HG03565 (cell line): Measurements from ENCODE around the gene GPR87.

Experiments
- ATAC-seq: cut with Tn5 transposase; IDR thresholded peaks from one replicate; pipeline ENCODE4 v1.9.1; 2021; ENCODE audit warnings: mild to moderate bottlenecking, moderate library complexity; ENCODE audit not compliant: unreplicated experiment

GPR87 gene

GRCh38 chr3:151318313-151318712 lies 1.7 kb upstream of the GPR87 start:
- ATAC-seq: no peak

DNA sequence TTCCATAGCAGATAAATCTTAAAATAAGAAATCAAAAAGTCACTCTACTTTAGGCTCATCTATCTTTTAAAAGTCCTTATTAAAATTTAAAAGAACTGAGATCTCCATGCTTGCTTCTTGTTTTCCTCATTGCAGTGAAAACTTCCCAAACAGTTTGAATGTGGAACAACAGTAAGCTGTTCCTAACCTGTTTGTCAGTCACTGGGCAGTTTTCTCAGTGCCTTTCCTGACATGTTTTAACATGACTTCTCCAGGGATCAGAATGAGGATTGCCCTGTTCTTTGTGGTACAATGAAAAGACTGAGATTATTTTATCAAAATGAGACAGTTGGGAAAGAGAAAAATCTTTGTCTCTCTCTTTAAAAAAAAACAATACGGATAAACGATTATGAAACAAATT lies 774 bp downstream of the GPR87 start:
- ATAC-seq: no peak

GRCh38 chr3:151315136-151315535 lies 1.5 kb downstream of the GPR87 start:
- no peak for ATAC-seq

- no peak for ATAC-seq
Measured at GRCh38 chr3:151314593-151314992, 2.0 kb downstream of the GPR87 start.

- ATAC-seq: no peak
Measured at GRCh38 chr3:151314137-151314536, 2.5 kb downstream of the GPR87 start.

- no peak for ATAC-seq
Measured at GRCh38 chr3:151312972-151313371, 3.6 kb downstream of the GPR87 start.

DNA sequence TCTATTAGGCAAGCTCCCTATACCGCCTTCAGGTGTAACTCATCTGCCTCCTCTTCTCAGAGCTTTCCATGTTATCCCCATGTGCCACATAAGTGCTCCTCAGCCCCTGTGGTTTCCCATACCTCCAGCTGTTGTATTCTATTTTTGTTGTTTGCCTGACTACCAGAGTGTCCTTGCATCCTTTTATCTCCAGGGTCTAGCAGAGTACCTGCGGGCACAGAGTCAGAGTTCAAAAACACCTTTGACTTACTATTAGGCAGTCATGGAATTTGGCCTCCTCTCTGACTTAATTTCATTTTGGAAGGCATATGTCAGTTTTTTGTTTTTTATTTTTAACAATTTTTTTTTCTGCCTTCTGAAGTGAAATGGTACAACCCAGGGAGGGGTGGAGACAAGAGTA lies 7.1 kb downstream of the GPR87 start:
- no peak for ATAC-seq

DNA sequence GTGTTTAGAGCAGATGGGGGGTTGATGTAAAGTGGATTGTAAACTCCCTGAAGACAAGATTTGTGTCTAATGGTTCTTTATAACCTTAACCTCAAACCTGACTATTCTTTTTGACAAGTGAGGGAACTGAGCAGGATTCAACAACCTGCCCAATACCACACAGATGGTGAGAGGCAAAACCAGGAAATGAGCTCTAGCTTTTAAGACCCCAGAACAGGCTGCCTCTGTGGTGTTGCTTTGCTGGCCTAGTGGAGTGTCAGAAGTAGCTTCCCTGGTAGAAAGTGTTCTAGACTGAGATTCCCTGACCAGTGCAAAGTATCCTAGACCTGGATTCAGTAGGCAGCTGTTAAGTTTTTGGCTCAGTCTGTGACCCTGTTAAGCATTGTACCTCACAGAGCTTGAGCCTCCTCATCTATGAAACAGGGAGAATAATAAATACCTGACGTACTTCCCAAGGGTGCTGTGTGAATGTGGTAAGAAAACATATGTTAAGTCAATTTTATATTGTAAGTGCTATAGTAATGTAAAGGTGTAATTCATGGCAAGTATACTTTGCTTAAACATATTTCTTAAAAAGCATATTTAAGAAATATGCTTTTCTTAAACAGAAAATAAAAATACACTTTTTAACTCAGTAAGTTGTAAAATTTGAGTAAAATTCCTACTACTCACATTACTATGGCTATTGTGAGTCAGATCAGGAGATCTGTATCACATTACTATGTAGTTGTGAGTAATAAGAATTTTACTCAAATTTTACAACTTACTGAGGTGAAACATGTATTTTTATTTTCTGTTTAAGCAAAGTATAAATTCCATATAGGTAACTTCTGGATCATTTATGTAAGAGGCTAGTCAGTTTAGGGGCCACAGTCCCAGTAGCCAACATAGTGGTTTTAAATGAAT lies 8.8 kb downstream of the GPR87 start:
- no peak for ATAC-seq

- no peak for ATAC-seq
Measured at GRCh38 chr3:151307131-151307530, 9.5 kb downstream of the GPR87 start.

DNA sequence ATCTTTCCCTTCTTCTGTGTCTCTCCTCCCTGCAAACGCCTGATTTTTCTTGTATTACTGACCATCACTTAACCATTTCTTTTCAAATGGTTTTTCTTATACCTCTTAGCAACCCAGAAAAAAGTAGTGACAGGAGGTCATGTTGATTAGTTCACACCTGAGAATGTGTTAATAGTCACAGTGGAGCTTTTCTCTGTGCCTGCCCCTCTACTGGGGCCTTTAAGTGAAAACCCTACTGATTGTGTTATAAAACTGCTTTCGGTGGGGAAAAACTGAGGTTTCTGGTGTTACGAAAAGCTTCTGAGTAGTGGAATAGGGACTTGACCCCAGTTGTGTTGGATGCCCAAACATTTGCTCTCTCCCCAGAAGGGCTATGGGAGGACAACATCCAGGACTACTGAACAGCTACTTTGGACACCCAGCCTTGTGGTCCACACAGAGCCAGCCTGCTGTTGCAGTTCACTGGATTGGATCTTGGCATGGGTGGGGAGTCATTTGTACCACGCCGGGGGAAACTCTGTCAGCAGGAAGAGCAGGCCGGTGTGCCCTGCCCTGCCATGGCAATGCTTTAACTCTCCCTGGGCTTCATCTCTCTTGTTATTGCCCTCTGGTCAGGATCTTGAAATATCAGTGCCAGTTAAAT lies 10.3 kb downstream of the GPR87 start:
- no peak for ATAC-seq

GRCh38 chr3:151305775-151306151 lies 10.9 kb downstream of the GPR87 start:
- no peak for ATAC-seq

DNA sequence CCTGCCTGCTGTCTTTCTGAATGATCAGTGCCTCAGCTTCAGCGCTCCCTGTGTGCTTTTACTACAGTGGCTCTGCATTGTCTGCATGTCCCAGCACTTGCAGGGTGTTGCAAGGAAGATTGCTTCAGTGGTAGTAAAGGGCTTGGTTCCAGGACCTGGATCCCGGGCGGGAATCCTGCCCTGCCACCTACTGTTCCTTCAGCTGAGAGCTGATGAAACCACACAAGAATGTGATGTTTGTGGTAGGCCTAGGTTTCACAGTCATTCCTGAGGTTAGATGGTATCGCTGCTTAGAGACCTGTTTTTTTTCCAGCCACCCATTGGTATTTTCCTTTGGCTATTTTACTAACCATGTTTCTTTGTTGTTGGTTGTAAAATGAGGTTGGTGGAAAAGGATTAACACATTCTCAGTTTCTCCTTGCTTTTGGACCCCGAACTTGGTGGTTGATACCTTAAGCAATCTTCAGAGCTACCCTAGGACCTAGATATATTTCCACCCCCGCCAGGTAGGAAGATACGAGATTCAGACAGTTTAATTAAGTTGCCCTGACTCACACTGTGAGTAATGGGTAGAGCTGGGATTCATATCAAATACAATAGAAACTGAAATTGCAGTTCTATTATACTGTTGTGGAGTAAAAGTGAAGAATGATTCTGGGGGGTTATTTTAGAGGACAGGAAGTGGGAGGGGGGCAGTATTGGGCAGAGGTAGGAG lies 11.4 kb downstream of the GPR87 start:
- no peak for ATAC-seq

DNA sequence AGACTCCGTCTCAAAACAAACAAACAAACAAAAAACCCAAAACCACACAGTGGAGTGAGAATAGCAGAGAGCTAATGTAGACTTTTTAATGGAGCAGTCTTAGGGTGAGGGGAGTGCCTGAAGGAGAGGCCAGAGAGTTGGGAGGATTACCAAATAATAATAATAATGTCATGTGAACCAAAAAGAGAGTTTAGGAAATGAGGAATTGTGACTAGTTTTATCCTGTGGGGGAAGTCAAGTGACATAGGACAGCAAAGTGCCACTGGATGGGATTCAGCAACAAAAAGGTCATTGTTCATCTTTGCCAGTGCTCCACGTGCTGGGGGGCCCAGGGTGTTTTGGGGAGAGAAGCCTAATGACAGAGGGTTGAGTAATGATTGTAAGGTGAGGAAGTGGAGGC lies 12.9 kb downstream of the GPR87 start:
- no peak for ATAC-seq

DNA sequence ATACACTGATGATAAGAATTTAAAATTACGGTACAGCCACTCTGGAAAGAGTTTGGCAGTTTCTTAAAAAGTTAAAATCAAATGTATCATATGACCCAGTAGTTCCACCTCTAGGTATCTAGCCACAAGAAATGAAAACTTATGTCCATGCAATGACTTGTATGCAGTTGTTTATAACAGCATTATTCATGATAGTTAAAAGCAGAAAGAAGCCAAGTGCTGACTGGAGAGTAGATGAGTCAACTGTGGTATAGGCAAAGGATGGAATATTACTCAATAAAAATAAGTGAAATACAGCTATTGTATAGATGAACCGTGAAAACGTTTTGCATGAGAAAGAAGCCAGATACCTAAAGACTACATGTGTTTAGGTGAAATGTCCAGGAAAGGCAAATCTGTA lies 14.8 kb downstream of the GPR87 start:
- no peak for ATAC-seq

- ATAC-seq: no peak
Measured at GRCh38 chr3:151300539-151300938, 16.1 kb downstream of the GPR87 start.

- no peak for ATAC-seq
Measured at GRCh38 chr3:151299006-151299405, 17.6 kb downstream of the GPR87 start.

DNA sequence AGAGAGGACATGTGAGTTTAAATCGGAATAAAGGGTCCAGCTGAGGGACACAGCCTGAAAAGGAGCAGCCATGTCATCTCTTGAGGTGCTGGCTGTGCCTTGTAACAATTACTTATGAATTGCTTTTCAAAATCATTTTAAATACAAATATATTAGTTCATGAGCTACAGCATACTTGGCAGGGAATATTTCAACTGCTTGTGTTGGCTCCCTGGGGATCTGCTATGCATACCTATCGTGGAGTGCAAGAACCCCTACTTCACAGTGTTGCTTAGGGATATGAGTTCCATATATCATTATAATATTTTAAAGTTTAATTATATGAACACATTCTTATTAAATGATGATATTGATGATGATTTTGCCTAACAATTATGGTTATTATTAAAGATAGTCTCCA lies 19.2 kb downstream of the GPR87 start:
- ATAC-seq: no peak

GRCh38 chr3:151296226-151296625 lies 20.4 kb downstream of the GPR87 start:
- no peak for ATAC-seq

GRCh38 chr3:151293127-151293526 lies 23.5 kb downstream of the GPR87 start:
- no peak for ATAC-seq

- no peak for ATAC-seq
Measured at GRCh38 chr3:151290673-151291072, 25.9 kb downstream of the GPR87 start.

DNA sequence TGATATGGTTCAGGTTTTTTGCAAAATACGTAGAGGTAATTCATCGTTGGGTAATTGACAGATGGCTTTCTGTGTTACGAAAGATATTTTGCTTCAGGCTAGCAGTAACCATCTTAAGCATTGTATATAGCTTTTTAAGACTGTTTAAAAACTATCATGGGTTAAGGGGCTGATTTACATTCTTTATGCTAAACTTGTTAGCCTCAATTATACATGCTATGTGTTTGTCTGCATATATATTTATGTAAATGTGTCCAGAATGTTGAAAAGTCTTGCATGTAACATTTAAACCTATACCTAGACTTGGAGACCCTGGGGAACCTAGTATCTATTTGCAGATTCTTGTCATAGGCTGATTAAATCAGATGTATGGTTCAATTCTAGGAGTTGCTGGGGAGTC lies 27.2 kb downstream of the GPR87 start:
- no peak for ATAC-seq

GRCh38 chr3:151285940-151286339 lies 30.7 kb downstream of the GPR87 start:
- no peak for ATAC-seq
